Activated CD4-positive, alpha-beta T cell treated with anti-CD3 and anti-CD28 coated beads for 48 hours (primary cell): ENCODE data around the gene ERMARD.

Experiments used
- DNase-seq: peaks from one replicate; pipeline ENCODE4 v3.0.0-alpha.2; 2020

The ERMARD gene

DNA sequence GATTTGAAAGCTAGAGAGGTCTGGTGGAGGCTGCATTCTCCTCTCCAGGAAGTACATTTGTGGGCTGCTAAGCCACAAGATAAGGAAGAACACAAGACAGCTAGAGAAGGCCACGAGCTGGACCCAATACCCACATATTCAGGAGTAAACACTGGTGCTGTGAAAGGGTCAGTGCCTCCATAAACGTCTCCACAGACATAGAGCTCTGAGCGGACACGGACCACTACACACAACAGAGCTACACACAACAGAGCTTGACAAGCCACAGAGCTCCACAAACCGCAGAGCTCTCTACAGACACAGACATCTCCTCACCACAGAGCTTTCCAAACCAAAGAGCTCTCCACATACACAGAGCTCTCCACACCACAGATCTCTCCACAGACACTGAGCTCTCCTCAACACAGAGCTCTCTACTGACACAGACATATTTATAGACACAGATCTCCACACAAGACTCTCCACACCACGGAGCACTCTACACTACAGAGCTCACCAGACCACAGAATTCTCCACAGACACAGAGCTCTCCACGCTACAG, 51.9 kb downstream of the ERMARD start:
- DNase-seq, result no peak

DNA sequence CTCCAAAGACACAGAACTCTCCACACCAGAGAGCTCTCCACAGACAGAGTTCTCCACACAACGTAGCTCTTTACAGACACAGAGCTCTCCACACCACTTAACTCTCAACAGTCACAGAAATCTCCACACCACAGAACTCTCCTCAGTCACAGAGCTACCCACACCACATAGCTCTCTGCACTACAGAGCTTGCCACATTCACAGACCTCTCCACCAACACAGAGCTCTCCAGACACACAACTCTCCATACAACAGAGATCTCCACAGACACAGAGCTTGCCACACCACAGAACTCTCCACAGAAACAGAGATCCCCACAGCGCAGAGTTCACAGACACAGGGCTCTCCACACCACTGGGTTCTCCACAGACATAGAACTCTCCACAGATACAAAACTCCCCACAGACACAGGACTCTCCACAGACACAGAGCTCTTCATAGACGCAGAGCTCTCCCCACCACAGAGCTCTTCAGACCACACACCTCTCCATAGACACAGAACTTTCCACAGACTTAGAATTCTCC, 52.5 kb downstream of the ERMARD start:
- DNase-seq, result no peak

DNA sequence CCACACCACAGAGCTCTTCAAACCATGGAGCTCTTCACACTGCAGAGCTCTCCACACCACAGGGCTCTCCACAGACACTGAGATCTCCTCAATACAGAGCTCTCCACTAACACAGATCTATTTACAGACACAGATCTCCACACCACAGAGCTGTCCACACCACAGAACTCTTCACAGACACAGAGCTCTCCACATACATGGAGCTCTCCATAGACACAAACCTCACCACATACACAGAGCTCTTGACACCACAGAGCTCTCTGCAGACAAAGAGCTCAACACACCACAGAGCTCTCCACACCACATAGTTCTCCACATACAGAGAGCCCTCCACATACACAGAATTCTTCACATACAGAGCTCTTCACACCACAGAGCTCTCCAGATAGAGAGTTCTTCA, 53.0 kb downstream of the ERMARD start:
- DNase-seq, result no peak

DNA sequence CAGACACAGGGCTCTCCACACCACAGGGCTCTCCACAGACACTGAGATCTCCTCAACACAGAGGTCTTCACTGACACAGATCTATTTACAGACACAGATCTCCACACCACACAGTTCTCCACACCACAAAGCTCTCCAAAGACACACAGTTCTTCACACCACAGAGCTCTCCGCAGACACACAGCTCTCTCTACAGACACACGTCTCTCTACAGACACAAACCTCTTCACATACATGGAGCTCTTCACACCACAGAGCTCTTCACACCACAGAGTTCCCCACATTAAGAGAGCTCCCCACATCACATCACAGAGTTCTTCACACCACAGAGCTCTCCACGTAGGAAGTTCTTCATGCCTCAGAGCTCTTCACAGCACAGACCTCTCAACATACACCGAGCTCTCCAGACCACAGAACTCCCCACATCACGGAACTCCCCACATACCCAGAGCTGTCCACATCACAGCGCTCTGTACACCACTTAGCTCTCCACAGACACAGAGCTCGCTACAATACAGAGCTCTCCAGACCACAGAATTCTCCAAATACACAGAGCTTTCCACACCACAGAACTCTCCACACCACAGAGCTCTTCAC, 53.9 kb downstream of the ERMARD start:
- DNase-seq, result no peak

DNA sequence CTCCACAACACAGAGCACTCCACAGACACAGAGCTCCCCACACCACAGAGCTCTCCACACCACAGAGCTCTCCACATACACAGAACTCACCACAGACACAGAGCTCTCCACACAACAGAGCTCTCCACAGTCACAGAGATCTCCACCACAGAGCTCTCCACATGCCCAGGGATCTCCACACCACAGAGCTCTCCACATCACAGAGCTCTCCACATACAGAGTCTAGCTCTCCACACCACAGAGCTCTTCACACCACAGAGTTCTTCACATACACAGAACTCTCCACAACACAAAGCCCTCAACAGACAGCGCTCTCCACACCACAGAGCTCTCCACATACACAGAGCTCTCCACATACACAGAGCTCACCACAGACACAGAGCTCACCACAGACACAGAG, 55.3 kb downstream of the ERMARD start:
- DNase-seq, result no peak

DNA sequence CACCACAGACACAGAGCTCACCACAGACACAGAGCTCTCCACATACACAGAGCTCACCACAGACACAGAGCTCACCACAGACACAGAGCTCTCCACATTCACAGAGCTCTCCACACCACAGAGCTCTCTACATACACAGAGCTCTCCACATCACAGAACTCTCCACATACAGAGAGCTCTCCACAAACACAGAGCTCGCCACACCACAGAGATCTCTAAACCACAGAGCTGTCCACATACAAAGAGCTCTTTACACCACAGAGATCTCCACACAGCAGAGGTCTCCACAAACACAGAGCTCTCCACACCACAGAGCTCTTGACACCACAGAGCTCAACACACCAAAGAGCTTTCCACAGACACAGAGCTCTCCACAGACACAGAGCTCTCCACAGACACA, 55.8 kb downstream of the ERMARD start:
- no peak for DNase-seq

DNA sequence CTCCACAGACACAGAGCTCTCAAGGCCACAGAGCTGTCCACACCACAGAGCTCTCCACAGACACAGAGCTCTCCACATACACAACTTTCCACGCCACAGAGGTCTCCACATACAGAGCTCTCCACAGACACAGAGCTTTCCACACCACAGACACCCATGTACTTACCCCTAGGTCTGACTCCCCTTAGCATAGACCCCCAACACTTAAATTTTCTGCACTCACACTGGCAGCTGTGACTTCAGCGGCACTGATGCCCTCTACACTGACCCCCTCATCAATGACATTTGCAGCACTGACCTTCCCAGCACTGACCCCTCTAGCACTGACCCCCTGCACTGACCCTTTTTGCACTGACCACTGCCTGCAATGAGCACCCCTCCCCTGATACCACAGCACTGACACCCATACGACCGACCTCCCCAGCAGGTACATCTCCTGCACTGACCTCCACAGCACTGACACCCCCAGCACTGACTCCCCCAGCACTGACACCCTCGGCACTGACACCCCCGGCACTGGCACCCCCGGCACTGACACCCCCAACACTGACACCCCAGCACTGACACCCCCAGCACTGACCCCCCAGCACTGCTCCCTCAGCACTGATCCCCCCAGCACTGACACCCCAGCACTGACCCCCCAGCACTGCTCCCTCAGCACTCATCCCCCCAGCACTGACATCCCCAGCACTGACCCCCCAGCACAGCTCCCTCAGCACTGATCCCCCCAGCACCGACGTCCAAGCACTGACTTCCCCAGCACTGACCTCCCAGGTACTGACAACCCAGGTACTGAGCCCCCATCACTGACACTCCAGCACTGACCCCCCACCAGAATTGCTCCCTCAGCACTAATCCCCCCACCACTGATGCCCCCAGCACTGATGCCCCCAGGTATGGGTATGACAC, 56.5 kb downstream of the ERMARD start:
- no peak for DNase-seq

DNA sequence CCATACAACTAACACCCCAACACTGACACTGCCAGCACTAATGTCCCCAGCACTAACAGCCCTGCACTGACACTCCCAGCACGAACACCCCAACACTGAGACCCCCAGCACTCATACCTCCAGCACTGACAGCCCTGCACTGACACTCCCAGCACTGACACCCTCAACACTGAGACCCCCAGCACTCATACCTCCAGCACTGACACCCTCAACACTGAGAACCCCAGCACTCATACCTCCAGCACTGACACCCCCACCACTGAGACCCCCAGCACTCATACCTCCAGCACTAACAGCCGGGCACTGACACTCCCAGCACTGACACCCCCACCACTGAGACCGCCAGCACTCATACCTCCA, 57.2 kb downstream of the ERMARD start:
- DNase-seq, result no peak

DNA sequence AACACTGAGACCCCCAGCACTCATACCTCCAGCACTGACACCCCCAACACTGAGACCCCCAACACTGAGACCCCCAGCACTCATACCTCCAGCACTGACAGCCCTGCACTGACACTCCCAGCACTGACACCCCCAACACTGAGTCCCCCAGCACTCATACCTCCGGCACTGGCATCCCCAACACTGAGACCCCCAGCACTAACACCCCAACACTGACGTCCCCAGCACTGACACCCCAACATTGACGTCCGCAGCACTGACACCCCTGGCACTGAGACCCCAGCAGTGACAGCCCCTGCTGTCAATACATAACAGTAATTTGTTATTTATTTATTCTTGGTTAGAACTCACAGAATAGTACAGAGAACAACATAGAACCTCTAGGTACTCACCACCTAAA, 58.0 kb downstream of the ERMARD start:
- DNase-seq, result no peak

DNA sequence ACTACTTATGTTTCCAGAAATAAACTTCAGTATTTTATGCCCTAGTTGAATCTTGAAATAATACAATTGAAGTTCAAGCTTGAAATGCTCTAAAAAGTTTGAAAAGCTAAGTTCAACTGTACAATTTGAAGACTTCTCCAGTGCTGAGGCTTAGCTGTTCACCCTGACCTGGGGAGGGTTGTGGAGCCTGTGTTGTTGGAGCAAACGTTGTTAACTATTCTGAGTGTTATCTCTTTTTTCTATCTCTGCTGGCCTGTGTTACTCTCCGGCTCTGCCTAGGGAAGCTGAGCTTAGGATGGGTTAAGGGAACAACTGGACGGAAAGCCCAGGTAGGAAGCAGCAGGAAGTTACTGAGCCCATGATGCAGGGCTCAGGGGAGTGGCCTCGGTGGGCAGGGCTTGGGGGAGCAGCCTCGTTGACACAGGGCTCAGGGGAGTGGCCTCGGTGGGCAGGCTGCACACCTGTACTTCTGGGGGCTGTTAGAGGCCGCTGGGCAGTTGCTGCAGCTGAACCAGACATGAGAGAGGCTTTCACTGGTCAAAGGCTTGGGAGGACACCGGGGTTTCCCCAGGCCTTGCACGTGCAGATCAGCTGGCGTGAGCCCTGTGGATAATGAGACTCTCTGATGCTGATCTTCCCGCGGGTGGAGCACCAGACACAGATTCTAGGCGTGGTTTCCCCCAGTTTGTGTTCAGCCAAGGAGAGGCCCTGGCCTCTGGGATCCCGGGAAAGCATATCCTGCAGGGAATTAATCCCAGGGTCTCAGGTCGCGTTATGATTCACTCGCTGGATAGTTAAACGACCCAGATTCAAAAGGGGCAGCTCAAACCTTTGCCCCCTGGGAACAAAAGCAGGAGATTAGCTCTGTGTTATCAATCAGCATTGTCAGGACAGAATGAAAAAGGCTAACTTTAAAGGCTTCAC, 58.9 kb downstream of the ERMARD start:
- DNase-seq, result no peak

DNA sequence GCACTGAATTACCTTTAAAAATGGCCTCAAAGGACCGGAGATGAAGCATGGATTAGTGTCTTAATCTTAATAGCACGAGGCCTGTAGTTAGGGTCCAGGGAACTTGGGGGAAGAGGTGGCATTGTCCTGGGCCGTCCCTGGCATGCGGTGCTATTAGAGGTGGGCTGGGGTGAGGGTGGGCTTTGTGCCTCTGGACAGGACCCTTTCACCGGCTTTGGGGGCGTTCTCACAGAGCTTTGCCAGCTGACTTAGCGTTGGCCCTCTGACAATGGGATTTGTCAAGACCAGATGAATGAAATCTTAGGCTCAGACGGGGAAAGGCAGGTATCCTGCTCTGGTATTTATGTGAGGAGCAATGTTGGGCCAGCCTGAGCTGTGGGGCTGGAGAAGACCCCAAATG, 59.6 kb downstream of the ERMARD start:
- DNase-seq, result no peak

DNA sequence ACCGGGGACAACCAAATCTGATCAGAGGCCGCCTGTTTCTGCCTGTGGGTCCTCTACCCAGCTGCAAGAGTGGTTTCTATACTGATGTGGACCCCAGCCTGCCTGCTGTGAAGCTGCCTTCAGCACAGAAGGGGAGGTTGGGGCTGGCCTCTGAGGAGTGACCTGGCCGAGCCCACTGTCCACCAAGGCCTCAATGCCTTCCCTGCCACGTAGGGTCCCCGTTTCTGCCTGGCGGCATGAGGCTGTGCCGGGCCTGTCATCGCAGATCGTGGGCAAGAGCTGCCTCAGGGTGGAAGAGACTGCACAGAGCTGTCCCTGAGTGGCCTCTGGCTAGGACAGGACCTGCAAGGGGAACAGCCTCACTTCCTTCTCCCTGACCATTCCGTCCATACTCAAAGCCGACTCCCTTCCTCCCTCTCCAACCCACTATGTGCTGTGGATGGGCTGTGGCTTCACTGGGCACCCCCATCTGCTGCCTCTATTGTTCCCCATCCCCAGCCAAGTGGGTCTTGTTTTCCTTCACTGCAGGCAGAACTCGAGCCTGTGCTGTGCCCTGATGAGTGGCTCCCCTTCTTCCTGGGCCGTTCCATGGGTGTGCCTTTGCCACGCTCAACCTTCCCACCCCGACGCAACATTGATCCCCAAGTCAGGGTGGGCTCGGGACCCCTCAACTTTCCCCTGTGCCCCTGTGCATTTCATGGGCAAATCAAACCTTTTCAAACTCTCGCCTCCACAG, 60.3 kb downstream of the ERMARD start:
- DNase-seq, result no peak

DNA sequence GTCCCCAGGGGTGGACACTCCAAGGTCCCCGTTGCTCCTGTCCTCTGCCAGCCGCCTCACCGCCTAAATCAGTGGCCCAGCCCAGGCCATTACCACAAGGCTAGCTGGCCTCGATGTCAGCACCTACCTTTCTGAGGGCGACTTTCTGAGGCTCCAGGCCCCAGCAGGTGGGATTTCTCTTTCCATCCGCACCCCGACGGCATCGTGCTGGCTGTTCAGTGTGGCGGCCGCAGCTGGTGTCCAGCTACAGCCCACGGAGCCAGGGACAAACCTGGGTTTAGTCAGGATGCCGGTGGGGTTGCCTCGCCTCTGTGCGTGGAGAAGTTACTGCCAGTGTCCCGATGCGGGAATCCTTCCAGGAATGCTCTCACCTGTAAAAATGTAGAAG, 60.8 kb downstream of the ERMARD start:
- no peak for DNase-seq

DNA sequence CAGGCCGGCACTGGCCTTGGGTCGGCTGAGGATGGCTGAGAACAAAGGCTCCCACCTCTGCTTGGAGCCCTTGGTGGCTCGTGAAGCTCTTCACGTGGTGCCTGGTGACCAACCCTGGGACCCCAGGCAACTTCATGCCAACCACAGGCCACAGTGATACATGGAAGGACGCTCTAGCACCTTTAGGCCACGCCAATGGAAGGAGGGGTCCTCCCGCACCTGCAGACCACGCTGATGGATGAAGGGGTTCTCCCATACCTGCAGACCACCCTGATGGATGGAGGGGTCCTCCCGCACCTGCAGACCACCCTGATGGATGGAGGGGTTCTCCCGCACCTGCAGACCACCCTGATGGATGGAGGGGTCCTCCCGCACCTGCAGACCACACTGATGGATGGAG, 62.5 kb downstream of the ERMARD start:
- DNase-seq, result no peak

DNA sequence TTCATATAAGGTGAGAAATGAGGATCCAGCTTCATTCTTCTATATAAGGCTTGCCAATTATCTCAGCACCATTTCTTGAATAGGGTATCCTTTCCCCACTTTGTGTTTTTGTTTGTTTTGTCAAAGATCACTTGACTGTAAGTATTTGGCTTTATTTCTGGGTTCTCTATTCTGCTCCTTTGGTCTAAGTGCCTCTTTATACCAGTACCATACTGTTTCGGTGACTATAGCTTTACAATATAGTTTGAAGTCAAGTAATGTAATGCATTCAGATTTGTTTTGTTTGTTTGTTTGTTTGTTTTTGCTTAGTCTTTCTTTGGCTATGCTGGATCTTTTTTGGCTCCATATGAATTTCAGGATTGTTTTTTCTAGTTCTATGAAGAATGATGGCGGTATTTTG, 64.6 kb downstream of the ERMARD start:
- no peak for DNase-seq

DNA sequence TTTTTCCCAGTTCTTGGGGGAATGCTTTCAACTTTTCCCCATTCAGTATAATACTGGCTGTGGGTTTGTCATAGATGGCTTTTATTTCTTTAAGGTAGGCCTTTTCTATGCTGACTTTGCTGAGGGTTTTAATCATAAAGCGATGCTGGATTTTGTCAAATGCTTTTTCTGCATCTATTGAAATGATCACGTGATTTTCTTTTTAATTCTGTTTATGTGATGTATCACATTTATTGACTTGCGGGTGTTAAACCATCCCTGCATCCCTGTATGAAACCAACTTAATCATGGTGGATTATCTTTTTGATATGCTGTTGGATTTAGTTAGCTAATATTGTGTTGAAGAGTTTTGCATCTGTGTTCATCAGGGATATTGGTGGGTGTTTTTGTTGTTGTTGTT, 65.6 kb downstream of the ERMARD start:
- DNase-seq, result no peak

DNA sequence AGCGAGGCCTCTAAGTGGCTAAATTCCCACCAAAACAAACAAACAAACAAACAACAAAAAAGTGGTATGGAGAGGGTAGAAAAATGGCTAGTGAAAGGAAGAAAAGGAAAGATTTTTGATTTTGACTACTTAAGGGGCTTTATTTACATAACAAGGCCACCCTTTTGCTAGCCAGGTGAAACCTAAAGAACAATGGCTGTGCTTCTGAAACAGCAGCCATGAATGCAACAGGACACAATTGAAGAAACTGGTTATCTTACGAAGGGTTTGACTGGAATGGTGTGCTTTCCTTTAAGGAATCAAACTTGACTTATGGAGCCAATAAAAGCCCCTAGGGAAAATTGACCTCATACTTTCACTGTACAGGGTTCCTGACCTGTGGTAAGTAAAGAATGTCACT, 68.9 kb downstream of the ERMARD start:
- no peak for DNase-seq

DNA sequence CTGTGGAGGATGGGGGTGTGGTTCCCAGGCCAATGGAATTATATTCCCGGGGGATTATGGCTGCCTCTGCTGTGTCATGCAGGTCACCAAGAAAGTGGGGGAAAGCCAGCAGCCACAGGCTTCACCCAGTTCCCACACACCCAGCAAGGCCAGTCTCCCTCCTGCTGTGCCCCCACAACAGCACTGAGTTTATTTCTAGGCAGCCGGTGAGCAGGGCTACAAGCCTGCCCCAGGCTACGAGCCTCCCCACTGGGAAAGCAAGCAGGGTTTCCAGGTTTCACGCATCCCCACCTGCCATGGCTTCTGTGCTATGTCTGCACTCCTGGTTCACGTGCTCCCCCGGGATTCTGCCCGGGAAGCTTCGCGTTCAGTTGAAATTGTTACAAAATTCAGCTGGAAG, 72.6 kb downstream of the ERMARD start:
- no peak for DNase-seq

DNA sequence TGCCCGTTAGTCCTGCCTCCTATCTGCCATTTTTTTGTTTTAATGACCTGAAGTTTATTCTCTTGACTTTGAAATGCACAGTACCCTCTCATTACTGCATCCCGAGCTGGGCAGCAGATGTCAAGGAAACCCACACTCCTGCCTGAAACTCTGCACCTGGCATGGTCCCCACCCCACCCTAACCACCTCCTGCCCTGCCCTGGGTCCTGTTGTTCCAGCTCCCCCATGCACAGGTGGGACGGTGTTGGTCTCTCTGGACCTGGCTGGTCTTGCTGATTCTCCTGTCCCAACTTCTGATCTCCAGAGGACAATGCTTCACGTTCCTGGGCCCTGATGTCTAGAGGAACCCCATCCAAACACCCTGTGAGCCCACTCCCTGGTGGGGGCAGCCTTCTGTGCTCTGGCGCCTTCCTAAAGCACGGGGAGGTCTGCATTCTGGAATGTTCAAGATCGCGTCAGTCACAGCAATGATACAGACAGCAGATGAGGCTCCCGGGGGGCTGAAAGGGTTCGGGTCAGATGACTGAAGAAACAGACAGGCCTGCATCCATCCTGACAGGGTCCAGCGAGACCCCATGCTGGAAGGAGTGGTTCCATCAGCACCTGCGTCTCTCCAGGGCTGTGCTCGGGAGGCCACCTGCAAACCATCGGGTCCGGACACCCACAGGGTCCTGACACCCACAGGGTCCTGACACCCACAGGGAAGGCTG, 73.6 kb downstream of the ERMARD start:
- no peak for DNase-seq

DNA sequence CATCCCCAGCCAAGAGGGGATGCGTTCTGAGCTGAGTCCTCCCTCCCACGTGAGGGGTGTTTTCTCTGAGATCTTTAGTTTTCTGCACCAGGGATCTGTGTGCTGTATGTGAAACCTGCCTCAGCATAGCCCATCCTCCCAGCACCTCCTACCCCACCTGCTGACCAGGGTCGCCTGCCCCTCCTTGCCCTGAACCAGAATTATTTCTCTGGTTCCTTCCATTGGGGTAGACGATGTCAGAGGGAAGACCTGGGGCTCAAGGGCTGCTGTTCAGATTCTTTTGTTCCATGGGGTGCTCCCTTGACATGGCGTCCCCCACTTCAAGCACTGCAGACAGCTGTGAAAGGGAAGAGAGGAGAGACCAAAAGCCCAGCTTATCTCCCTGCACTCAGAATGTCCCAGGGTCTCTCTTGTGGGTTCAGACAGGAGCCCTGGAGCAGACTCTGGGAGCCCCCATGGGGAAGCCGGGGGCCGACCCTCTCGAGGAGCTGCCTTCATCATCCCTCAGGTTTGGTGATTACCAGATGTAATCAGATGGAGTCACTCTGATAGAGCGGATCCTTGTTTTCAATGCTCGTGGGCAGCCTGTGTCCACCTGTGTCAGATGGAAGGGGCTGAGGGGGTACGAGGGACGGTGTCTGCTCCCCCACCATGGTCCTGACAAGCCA, 74.3 kb downstream of the ERMARD start:
- no peak for DNase-seq

DNA sequence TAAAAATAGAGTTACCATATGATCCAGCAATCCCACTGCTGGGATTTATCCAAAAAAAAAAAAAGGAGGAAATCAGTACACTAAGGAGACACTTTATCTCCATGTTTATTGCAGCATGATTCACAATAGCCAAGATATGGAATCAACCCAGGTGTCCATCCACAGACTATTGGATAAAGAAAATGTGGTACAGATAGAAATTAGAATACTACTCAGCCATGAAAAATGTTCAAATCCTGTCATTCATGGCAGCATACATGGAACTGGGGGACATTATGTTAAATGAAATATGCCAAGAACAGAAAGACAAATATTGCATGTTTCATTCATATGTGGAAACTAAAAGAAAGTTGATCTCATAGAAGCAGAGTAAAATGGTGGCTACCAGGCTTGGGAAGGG, 75.3 kb downstream of the ERMARD start:
- DNase-seq, result no peak
